ENCODE data around the gene ADAM33. TPM values are rescaled to one million over a fixed set of nuclear protein-coding genes. Genes with fewer than 3 reads are reported as not detected.
A peak's percentile ranks its signal among the peaks of the same experiment; 100 is the strongest.

The ADAM33 gene
- polyA plus RNA-seq, 3 donors, result not detected

- Mint-ChIP-seq H3K27me3 (ENCODE audit: low read depth in 3 of 3) (peaks cover 0 to 10% (median 2%) of the 10 kb centered on the region in 3 donors), H3K36me3 (peaks cover 0 to 5% of the 10 kb centered on the region in 2 donors), H3K4me3 (peak overlapping the region; percentile 61 to 95), H3K4me1 (peaks cover 53% of the 10 kb centered on the region), H3K9me3 (peaks cover 0 to 3% (median 0%) of the 10 kb centered on the region in 7 donors), H3K27ac (peak overlapping the region; percentile 43 to 89 (median 86))
- H2AFZ ChIP-seq (ENCODE audit: insufficient read depth, low read depth, low read length, poor library complexity, severe bottlenecking), result peak overlapping the region; percentile 57
- H3K27me3 ChIP-seq (ENCODE audit: control insufficient read depth in 2 of 2, insufficient read depth in 2 of 2, low read length in 2 of 2), result no peaks in the 10 kb centered on the region
- peaks cover 50 to 57% of the 10 kb centered on the region in 2 donors for H3K4me1 ChIP-seq (ENCODE audit: control insufficient read depth in 1 of 2, insufficient read depth in 2 of 2, low read length in 2 of 2)
- no peaks in the 10 kb centered on the region for H3K9me3 ChIP-seq (replicated peaks in 1 of 2; ENCODE audit: control insufficient read depth in 1 of 2, insufficient read depth in 1 of 2, low read length in 2 of 2)
- H3K27ac ChIP-seq (ENCODE audit: low read depth in 1 of 2, low read length in 2 of 2), result peak overlapping the region; percentile 4 to 67
- peak; percentile 31 to 58 (median 42) for DNase-seq
- H3K4me2 ChIP-seq (replicated peaks; ENCODE audit: extremely low read depth, low read length, poor library complexity, severe bottlenecking), result peak overlapping the region; percentile 66
- H3K36me3 ChIP-seq (replicated peaks in 1 of 2; ENCODE audit: control insufficient read depth in 1 of 2, insufficient read depth in 2 of 2, low read length in 2 of 2), result peaks cover 0 to 2% of the 10 kb centered on the region in 2 donors
- 19% methylated on average over 13 of the region's 18 CpGs for WGBS (ENCODE audit: insufficient coverage)
- no peaks in the 10 kb centered on the region for H3K79me2 ChIP-seq (ENCODE audit: insufficient read depth, low read length)
- intact Hi-C loops (cut with micrococcal nuclease), result no loop called here
- H4K20me1 ChIP-seq (ENCODE audit: insufficient read depth, low read length), result no peaks in the 10 kb centered on the region
- H3K9ac ChIP-seq (ENCODE audit: insufficient read depth, low read length, poor library complexity, severe bottlenecking), result peak overlapping the region; percentile 44
- peak overlapping the region; percentile 16 to 73 (median 17) for H3K4me3 ChIP-seq (replicated peaks in 1 of 3; ENCODE audit: low read depth in 2 of 3, low read length in 3 of 3)
- TF ChIP-seq, protein P1, sequence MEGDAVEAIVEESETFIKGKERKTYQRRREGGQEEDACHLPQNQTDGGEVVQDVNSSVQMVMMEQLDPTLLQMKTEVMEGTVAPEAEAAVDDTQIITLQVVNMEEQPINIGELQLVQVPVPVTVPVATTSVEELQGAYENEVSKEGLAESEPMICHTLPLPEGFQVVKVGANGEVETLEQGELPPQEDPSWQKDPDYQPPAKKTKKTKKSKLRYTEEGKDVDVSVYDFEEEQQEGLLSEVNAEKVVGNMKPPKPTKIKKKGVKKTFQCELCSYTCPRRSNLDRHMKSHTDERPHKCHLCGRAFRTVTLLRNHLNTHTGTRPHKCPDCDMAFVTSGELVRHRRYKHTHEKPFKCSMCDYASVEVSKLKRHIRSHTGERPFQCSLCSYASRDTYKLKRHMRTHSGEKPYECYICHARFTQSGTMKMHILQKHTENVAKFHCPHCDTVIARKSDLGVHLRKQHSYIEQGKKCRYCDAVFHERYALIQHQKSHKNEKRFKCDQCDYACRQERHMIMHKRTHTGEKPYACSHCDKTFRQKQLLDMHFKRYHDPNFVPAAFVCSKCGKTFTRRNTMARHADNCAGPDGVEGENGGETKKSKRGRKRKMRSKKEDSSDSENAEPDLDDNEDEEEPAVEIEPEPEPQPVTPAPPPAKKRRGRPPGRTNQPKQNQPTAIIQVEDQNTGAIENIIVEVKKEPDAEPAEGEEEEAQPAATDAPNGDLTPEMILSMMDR (IDR thresholded peaks at IDR 0.05), result peak; percentile 97
Observed at GRCh38 chr20:3710703-3711483, 29.1 kb upstream of the ADAM33 start.

DNA sequence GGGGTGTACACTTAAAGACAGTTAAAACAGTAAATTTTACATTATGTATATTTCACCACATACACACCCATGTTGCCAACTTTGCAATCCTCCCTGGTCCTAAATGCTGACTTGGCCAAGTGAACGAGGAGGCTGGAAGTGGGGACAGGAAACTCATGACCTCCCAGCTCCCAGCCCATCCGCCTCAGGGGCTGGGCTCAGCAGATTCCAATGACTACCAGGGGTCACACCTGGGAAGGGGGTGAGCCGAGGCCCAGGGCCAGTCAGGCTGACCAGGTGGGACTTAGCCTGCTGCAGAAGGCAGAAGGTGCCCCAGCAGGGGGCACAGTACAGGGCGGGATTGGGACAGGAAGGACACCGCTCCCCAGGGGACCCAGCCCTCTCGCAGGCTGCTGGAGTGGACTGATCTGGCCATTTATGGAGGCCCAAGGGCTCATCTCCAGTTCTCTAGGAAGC is 28.2 kb upstream of the ADAM33 start:
- TF ChIP-seq, protein P1 (IDR thresholded peaks at IDR 0.05), result no peak
- intact Hi-C loops (cut with micrococcal nuclease), result no loop called here
- DNase-seq, result no peak
- H3K36me3 Mint-ChIP-seq, result peaks cover 0 to 9% of the 10 kb centered on the region in 2 donors
- no peaks in the 10 kb centered on the region for H3K27me3 ChIP-seq (ENCODE audit: control insufficient read depth in 2 of 2, insufficient read depth in 2 of 2, low read length in 2 of 2)
- 71% methylated on average over 4 of the region's 6 CpGs for WGBS (ENCODE audit: insufficient coverage)
- H3K4me3 Mint-ChIP-seq, result peak overlapping the region in 1 of 2 donors; percentile 95
- no peak overlapping the region for H2AFZ ChIP-seq (ENCODE audit: insufficient read depth, low read depth, low read length, poor library complexity, severe bottlenecking)
- H3K9me3 ChIP-seq (replicated peaks in 1 of 2; ENCODE audit: control insufficient read depth in 1 of 2, insufficient read depth in 1 of 2, low read length in 2 of 2), result no peaks in the 10 kb centered on the region
- no peak overlapping the region for H3K9ac ChIP-seq (ENCODE audit: insufficient read depth, low read length, poor library complexity, severe bottlenecking)
- H3K79me2 ChIP-seq (ENCODE audit: insufficient read depth, low read length), result no peaks in the 10 kb centered on the region
- peaks cover 2 to 8% of the 10 kb centered on the region in 2 donors for H3K36me3 ChIP-seq (replicated peaks in 1 of 2; ENCODE audit: control insufficient read depth in 1 of 2, insufficient read depth in 2 of 2, low read length in 2 of 2)
- H3K4me2 ChIP-seq (replicated peaks; ENCODE audit: extremely low read depth, low read length, poor library complexity, severe bottlenecking), result no peak overlapping the region
- H3K27ac ChIP-seq (ENCODE audit: low read depth in 1 of 2, low read length in 2 of 2), result no peak overlapping the region
- H3K27ac Mint-ChIP-seq, result no peak overlapping the region
- no peak overlapping the region for H3K4me3 ChIP-seq (replicated peaks in 1 of 3; ENCODE audit: low read depth in 2 of 3, low read length in 3 of 3)
- H4K20me1 ChIP-seq (ENCODE audit: insufficient read depth, low read length), result no peaks in the 10 kb centered on the region
- peaks cover 0 to 3% (median 0%) of the 10 kb centered on the region in 7 donors for H3K9me3 Mint-ChIP-seq
- H3K4me1 ChIP-seq (ENCODE audit: control insufficient read depth in 1 of 2, insufficient read depth in 2 of 2, low read length in 2 of 2), result peaks cover 50 to 57% of the 10 kb centered on the region in 2 donors
- H3K27me3 Mint-ChIP-seq (ENCODE audit: low read depth in 3 of 3), result peaks cover 0 to 10% (median 2%) of the 10 kb centered on the region in 3 donors
- H3K4me1 Mint-ChIP-seq, result peaks cover 53% of the 10 kb centered on the region

Measured in CD14-positive monocyte (primary cell).